EL (cell line): ENCODE results near the gene FGGY.
A peak's percentile ranks its signal among the peaks of the same experiment; 100 is the strongest.
"Not testable (repeated sequence)": the region's sequence is repeated elsewhere in the genome, so short reads cannot be mapped to it uniquely, and the experiment has no call there.

Source experiments
- DNase-seq: peaks from one replicate; pipeline ENCODE4 v3.0.0-alpha.2; 2016

Gene FGGY, protein sequence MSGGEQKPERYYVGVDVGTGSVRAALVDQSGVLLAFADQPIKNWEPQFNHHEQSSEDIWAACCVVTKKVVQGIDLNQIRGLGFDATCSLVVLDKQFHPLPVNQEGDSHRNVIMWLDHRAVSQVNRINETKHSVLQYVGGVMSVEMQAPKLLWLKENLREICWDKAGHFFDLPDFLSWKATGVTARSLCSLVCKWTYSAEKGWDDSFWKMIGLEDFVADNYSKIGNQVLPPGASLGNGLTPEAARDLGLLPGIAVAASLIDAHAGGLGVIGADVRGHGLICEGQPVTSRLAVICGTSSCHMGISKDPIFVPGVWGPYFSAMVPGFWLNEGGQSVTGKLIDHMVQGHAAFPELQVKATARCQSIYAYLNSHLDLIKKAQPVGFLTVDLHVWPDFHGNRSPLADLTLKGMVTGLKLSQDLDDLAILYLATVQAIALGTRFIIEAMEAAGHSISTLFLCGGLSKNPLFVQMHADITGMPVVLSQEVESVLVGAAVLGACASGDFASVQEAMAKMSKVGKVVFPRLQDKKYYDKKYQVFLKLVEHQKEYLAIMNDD

GRCh38 chr1:59296358-59297256 is at the start of gene FGGY:
Gene FGGY, plus strand, starts transcription at chr1:59297094. Its CDS starts 24,456 bp downstream, at chr1:59321550.
- DNase-seq, result peak; percentile 99

DNA sequence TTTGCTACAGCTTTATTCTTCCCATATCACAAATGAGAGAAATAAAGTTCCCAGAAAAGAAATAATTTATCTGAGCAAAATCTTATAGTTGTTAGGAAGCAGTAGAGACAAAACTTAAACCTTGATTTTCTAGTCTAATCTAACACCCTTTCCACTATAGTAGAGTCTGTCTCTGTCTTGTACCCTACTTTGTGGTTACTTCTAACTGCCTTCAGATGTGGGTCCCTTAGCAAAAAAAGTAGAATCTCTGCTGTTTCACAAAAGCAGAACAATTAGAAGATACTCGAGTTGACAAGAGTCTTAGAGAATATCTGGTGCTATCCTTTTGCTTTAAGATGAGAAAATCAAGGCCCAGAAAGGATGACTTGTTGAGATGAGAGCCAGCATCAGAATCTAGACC is 48.1 kb upstream of the FGGY start:
- no peak for DNase-seq

- DNase-seq, result no peak
Measured at GRCh38 chr1:59249396-59250137, 47.3 kb upstream of the FGGY start.

GRCh38 chr1:59251061-59251460 is 45.8 kb upstream of the FGGY start:
- DNase-seq, result not testable (repeated sequence)

GRCh38 chr1:59256429-59256828 is 40.5 kb upstream of the FGGY start:
- DNase-seq, result not testable (repeated sequence)

DNA sequence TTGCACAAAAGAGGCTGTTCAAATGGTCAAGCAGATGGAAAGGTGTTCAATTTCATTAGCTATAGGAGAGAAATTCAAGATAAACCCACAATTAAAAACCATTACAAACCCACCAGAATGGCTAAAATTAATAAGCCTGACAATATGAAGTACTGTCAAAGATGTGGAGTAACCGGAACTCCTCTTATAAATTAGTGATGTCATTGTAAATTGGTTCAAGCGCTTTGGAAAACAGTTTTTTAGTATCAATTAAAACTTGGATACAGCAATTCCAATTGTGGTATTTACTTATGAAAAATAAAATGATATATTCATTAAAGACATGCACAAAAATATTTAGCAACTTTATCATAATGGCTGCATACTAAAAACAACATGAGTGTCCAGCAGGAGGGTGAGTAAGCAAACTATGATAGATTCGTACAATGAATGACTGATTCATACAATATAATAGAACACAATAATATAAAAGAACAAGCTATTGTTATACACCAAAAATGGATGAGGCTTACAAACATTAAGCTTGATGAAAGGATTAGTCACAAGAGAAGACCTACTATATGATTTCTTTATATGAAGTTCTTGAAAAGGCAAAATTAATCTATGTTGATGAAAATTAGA is 38.4 kb upstream of the FGGY start:
- DNase-seq, result no peak

DNA sequence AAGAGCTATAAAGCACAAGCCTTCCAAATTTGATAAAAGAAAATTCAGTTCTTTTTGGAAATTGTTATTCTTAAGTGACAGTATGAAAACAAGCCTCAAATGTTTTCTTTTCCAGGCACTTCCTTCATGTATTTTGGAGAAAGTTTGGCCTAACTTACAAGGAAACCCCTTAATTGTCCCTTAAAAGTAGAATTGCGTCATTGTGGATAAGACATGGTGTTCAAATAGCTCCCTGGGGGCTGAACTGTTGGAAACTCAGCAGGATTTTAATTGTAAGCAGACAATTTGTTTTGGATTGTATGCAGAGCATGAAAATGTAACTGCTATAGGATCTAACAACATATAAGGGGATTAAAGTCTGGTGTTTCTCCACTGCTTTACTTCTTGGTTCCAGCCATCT is 35.4 kb upstream of the FGGY start:
- no peak for DNase-seq

- DNase-seq, result no peak
Measured at GRCh38 chr1:59262631-59263030, 34.3 kb upstream of the FGGY start.

DNA sequence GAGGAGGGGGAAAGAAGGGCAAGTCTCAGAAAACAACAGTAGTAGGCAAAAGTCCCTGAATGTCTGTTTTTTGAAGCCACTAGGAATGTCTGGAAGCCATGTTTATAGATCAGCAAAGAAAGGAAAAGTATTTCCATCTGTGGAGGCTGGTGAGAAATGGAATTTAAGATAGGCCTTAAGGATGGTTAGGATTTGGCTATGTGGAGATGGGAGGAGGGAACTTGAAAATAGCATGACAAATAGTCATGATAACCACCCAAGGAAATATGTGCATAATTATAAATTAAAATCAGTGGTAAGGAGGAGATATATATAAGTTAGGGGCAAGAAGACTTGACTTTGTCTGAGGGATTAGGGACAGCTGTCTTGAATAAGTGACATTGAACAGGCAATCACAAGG is 33.8 kb upstream of the FGGY start:
- no peak for DNase-seq

DNA sequence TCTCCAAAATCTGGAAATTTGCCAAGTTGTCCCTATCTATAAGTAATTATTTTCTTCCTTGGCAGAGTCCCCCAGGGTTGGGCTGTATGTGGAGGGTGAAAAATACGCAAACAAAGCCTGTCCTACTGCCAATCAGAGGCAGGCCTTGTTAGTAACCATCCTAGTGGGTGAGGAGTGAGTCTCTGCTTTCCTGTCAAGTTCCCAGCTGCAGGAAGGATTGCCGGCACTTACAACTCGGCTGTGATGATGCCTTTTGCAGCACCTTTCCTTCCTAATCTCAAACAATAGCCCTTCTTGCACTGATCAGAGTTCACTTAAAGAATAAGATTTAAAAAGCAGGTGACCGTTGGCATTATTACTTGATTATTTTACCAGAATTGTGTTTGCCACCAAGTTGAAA is 31.3 kb upstream of the FGGY start:
- no peak for DNase-seq

DNA sequence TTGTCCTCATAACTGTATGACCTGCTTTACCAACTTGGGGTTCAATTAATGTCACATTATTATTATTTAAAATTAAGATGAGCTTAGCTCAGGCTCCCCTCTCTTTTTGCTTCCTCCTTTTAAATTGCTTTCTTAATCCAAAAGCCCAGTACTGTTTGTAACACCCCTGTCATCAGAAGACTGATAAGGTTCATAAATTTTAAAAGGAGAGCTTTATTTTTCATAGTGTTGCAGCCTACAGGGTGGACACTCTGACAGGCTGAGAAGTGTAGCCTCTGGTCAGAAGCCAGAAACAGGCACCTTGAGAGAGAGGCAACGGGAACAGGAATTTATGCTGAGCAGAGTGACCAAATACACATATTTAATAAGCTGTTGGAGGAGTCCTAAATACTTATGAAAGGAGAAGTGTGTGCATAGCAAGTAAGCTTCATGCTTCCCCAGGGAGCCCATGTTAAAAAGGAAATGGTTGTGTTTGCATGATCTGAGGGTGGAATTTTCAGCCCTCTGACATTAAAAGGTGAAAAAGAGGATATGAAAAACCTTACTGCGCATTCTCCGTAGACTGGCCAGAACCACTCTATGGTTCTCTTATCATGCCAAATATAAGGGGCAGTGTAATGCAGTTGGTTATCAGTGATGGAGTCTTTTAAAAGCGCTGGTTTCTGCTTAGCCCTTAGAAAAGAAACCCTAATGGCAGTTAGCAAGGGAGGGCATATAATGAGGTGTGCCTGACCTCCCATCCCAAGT is 30.5 kb upstream of the FGGY start:
- DNase-seq, result no peak

DNA sequence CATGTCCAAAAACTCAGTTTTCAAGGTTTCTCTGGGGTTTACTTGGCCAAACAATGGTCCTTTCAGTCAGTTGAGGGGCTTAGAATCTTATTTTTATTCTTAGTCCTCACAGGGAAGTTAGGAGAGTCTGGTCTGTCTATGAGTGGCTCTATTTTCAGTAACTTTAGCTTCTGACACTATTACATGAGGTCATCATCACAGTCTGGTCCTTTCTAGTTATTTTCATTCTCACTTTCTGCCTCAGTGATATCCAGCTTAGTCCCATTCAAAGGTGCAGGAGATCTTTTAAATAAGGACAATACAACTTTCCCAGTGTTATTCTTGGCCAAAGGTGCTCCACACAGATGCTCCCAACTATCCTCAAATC is 30.0 kb upstream of the FGGY start:
- no peak for DNase-seq

- DNase-seq, result no peak
Measured at GRCh38 chr1:59268406-59268805, 28.5 kb upstream of the FGGY start.

- DNase-seq, result no peak
Measured at GRCh38 chr1:59271561-59272260, 25.2 kb upstream of the FGGY start.

DNA sequence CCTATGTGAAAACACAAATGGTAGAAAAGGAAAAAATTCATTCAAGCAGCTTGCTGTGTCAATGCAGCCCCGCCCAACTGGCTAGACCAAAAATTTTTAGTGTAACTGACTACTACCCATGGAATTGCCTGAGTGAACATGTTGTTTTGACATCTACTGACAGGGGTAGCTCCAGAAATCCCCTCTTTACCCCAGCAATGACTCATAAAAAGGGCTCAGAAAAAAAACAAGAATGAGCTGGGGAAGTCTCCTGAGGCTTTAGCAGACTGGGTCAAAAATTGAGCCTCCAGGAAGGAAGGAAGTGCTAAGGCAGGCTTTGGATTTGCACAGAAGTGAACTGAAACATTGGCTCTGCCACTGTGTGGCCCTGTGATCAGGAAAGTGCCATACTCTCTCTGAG is 24.4 kb upstream of the FGGY start:
- DNase-seq, result peak; percentile 78

DNA sequence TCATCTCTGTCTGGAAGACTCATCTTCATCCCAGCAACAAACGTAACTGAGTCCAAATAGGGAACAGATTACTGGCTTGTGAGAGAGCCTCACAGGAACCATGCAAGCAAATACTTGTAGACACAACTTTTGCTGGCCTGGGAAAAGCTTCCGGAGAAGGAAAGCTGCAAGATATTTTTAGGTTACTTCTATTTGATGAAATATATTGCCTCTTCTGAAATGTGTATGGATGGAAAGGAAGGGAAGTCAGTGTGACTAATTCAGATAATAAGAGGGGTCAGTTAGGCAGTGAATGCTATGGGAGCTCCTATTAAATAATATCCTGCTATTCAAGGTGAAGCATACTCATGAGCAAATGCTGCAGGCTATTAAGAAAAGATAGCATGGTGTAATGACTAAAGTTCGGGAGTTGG is 20.4 kb upstream of the FGGY start:
- no peak for DNase-seq

DNA sequence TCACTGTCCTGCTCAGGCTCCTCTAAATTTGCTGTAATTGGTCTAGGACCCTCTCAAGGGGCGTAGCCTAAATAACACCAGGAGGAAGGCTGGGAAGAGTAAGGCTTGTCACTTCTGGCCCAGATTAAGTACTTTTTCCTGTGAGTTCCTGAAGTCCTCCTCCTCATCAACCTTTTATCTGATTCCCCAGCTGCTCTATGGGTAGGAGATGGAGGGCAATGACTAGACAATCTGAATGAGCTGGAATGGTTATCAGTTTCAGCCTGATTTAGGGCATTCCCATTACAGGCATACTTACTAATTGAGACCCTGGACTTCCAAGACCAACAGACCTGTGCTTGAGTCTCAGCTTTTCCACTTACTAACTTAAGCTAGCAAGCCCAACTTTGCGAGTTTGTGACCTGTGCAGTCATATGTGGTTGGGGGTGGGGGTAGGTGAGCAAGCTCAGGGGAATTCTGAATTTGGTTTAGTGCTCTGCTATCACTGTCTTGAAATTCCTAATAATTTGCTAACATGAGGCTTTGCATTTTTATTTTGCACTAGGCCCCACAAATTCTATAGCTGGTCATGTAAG is 18.0 kb upstream of the FGGY start:
- no peak for DNase-seq

DNA sequence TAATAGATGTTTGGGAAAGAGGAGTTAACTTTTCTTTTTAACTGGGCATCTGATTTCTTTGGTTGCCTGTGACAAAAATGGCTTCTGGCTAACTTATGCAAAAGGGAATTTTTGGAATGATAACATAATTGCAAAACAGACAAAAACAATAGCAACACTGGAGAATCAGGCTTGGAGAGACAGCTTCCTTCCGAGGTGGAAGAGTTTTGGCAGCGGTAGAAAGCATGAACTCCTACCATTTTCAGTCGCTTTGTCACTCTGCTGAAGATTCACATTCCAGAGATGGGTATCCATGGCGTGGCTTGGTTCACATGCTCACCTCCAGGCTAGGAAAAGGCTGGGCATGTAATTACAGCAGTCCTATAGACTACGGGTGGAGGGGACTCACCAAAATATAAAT is 17.2 kb upstream of the FGGY start:
- no peak for DNase-seq

- no peak for DNase-seq
Measured at GRCh38 chr1:59282951-59283350, 13.9 kb upstream of the FGGY start.

DNA sequence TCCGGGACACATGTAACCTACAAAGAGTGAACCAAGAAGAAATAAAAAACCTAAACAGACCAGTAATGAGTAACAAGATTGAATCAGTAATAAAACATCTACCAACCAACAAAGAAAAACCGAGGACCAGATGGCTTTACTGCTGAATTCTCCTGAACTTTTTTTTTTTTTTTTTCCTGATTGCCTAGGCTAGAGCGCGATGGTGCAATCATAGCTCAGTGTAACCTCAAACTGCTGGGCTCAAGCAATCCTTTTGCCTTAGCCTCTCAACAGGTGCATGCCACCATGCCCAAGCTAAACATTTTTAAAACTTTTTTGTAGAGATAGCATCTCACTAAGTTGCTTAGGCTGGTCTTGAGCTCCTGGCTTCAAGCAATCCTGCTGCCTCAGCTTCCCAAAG is 11.2 kb upstream of the FGGY start:
- no peak for DNase-seq

DNA sequence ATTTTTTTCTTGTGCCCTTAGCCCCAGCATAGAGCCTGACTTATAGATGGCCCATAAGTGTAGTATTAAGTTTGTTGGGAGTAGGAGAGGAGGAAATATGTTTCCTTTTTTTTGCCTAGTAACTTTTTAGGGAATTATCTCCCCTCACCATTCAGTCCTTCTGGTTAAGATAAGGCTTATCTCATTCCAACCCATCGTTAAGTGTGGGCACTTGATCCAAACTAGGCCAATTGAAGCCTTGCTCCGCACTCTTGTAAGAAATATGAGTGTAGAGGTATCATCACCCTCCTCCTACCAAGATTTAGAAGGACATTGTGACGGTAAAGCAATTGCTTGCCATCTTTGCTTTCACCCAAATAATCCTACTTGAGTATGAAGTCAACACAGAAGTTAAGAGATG is 8.8 kb upstream of the FGGY start:
- DNase-seq, result no peak
